HG02973 (cell line): Measurements from ENCODE around the gene SLC5A5.
"Not testable (repeated sequence)": the region's sequence is repeated elsewhere in the genome, so short reads cannot be mapped to it uniquely, and the experiment has no call there.

Experiments used
- ATAC-seq: cut with Tn5 transposase; IDR thresholded peaks from one replicate; pipeline ENCODE4 v1.9.1; 2021; ENCODE audit warnings: moderate library complexity; ENCODE audit not compliant: unreplicated experiment

The SLC5A5 gene

DNA sequence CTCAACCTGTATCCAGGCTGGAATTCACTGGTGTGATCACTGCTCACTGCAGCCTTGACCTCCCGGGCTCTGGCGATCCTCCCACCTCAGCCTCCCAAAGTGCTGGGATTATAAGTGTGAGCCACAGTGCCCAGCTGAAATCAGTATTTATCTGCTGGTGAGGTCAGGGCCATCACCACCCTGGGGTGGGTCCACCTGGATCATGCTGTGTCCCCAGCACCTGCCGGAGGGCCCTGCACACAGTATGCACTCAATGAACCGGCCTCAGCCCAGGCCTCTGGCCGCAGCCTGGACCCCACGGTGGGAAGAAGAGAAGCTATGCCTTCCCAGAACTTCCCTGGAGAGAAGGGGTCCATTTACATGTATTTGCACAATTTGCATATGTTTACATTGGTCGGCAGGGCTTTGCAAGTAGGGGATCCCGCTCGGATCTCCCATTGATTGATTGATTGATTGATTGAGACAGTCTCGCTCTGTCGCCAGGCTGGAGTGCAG lies 2.6 kb upstream of the SLC5A5 start:
- no peak for ATAC-seq

DNA sequence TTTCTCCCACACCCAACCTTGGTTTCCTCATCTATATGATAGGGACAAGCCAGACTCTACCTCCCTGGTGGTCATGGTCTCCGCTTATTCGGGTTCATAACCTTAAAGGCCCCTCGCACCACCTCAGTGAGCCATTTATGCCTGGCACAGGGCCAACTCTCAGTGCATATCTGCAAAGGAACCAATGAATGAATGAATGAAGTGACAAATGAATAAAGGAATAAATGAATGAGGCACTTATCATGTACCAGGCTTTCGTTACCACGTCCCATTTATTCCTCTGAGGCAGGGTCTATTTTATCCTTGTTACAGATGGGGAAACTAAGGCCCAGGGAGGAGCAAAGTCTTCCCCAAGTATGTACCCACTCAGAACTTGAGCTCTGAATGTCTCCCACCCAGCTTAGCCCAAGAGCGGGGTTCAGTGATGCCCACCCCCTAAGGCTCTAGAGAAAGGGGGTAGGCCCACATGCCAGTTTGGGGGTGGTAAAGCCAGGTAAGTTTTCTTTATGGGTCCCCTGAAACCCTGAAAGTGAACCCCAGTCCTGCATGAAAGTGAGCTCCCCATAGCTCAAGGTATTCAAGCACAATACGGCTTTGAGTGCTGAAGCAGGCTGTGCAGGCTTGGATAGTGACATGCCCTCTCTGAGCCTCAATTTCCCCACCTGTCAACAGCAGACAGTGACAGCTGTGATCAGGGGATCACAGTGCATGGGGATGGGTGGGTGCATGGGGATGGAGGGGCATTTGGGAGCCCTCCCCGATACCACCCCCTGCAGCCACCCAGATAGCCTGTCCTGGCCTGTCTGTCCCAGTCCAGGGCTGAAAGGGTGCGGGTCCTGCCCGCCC lies 490 bp upstream of the SLC5A5 start:
- no peak for ATAC-seq

DNA sequence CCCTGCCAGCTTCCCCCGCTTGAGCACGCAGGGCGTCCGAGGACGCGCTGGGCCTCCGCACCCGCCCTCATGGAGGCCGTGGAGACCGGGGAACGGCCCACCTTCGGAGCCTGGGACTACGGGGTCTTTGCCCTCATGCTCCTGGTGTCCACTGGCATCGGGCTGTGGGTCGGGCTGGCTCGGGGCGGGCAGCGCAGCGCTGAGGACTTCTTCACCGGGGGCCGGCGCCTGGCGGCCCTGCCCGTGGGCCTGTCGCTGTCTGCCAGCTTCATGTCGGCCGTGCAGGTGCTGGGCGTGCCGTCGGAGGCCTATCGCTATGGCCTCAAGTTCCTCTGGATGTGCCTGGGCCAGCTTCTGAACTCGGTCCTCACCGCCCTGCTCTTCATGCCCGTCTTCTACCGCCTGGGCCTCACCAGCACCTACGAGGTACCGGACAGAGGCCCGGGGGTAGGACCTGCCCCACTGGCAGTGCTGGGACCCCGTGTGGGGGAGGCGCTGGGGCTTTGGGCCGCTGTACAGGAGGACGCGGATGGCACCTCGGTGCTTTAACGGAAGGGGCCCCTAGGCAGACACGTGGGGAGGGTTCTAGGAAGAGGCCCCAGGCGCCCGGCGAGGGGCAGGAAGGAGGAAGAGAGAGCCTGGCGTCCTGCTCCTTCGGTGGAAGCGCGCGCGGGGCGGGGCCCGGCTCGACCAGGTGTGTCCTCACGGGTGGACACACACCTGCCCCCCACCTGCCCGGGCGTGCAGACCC lies 681 bp downstream of the SLC5A5 start:
- ATAC-seq = no peak

DNA sequence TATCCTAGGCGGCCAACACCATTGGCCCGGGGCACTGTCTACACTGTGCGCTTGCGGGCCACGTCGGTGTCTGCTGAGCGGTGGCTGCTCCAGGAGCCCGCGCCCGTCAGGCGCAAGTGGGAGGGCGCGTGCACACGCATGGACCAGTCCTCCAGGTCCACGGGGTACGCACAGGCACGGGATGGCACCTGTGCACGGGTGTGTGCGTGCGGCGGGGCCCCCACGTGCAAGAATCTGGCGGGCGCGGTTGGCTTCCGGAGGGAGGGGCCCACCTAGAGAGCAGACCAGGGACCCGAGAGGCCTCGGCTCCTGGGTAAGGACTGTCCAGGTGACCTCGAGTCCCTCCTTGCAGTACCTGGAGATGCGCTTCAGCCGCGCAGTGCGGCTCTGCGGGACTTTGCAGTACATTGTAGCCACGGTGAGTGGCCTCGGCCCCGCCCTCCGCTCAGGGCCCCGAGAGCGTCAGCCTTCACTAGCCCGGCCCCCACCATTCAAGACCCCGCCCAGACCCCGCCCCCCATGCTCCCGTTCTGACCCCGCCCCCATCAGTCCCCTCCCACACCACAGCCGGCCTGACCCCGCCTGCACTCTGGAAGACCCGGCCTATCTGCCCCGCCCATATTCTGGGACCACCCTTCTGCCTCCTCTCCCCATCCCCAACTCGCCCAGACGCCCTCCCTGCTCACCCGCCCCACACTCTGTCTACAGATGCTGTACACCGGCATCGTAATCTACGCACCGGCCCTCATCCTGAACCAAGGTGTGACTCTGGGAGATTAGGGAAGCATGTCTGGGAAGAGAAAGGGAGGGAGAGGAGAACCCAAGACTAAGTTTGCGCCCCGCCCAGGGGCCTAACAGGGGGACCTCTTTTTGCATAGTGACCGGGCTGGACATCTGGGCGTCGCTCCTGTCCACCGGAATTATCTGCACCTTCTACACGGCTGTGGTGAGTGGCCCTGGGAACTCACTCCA lies 2.3 kb downstream of the SLC5A5 start:
- ATAC-seq = no peak

DNA sequence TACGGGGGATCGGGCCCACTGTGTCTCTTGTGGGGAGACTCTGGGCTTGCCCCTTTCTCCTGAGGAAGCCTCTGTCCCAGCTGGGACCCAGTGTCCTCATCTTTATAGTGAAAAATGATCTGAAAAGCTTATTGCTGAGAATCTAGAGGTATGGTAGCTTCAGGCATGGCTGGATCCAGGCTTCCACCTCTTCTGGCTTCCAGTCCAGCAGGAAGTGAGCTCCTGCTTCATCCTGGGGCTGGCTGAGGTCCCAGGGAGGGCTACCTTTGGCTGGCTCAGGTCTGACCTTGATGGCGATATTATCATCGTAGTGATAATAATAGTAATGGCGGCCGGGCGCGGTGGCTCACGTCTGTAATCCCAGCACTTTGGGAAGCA lies 3.0 kb downstream of the SLC5A5 start:
- ATAC-seq = no peak

DNA sequence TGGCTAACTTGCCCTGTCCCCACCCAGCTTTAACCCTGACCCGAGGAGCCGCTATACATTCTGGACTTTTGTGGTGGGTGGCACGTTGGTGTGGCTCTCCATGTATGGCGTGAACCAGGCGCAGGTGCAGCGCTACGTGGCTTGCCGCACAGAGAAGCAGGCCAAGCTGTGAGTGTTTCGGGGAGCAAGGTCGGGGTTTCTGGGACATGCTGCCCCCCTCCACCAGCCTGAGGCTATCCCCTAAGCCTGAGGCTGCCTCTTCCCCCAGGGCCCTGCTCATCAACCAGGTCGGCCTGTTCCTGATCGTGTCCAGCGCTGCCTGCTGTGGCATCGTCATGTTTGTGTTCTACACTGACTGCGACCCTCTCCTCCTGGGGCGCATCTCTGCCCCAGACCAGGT lies 6.0 kb downstream of the SLC5A5 start:
- ATAC-seq = no peak

DNA sequence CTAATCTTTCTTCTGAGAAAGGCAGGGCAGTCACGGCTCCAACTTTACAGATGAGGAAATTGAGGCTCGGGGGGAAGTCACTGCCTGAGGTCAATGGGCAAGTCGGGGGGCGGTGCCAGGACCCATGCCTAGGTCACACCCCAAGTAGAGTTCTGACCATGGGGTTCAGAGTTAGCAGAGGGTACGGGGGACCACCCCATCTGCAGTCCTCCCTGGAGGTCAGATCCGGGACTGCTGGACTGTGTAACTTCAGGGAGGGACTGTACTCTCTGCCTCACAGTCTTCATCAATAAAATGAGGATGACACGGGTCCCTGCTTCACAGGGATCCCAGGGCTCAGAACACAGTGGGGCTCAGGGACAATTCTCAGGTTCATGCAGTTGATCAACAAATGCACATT lies 7.7 kb downstream of the SLC5A5 start:
- ATAC-seq = no peak

DNA sequence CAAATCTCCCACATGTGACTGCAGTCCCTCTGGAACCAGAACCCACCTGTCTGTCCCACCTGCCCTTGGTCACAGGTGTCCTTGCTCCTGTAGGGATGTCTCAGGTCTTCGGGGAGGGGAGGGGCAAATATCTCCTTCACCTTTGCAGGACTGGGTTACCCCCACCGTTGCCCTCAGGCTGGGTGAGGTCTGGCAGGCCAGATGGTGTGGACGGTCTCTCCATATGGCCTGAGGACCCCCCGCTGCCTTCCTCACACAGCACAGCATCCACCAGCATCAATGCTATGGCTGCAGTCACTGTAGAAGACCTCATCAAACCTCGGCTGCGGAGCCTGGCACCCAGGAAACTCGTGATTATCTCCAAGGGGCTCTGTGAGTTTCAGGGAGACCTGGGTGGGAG lies 10.0 kb downstream of the SLC5A5 start:
- no peak for ATAC-seq

DNA sequence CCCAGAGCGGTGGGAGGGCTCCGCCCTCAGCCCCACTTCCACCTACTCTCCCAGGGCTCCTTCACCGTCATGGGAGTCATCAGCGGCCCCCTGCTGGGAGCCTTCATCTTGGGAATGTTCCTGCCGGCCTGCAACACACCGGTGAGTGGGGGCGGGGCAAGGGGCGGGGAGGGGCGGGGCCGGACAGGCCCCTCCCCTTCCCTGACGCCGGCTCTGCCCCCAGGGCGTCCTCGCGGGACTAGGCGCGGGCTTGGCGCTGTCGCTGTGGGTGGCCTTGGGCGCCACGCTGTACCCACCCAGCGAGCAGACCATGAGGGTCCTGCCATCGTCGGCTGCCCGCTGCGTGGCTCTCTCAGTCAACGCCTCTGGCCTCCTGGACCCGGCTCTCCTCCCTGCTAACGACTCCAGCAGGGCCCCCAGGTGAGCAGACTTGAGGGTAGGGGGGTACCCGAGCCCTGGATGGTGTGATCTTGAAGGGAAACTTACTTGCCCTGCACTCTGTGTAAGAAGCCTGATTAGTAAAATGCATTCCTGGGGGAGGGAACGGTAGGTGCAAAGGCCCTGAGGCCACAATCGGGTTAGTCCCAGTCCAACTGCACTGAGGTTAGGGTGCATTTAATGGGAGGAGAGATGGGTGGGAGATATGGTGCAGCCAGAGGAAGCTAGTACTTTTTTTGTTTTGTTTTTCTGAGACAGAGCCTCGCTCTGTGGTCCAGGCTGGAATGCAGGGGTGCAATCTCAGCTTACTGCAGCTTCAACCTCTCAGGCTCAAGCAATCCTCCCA lies 12.1 kb downstream of the SLC5A5 start:
- ATAC-seq = no peak

DNA sequence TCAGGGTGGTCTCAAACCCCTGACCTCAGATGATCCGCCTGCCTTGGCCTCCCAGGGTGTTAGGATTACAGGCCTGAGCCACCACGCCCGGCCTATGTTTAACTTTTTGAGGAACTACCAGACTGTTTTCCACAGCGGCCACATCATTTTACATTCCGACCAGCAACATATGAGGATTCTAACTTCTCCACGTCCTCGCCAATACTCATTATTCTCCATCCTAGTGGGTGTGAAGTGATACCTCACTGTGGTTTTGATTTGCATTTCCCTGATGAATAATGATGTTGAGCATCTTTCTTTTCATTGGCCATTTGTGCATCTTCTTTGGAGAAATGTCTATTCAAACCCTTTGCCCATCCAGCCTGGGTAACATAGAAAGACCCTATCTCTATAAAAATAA lies 14.8 kb downstream of the SLC5A5 start:
- ATAC-seq = no peak

DNA sequence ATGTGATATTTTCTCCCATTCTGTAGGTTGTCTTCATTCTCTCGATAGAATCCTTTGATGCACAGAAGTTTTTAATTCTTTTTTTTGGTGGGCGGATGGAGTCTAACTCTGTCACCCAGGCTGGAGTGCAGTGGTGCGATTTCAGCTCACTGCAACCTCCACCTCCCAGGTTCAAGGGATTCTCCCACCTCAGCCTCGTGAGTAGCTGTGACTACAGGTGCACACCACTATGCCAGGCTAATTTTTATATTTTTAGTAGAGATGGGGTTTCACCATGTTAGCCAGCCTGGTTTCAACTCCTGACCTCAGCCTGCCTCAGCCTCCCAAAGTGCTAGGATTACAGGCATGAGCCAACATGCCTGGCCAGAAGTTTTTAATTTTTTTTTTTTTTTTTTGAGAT lies 15.5 kb downstream of the SLC5A5 start:
- not testable (repeated sequence) for ATAC-seq

DNA sequence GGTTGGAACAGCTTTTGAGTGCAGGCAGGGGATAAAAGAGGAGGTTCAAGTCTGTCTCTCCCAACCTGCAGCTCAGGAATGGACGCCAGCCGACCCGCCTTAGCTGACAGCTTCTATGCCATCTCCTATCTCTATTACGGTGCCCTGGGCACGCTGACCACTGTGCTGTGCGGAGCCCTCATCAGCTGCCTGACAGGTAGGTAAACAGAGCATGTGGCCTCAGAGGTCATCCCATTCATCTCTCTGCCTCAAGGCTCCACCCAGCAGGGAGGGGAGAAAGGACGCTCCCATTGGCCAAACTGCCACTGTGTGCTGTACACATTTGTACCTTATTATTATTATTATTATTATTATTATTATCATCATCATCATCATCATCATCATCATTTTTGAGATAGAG lies 16.5 kb downstream of the SLC5A5 start:
- no peak for ATAC-seq

DNA sequence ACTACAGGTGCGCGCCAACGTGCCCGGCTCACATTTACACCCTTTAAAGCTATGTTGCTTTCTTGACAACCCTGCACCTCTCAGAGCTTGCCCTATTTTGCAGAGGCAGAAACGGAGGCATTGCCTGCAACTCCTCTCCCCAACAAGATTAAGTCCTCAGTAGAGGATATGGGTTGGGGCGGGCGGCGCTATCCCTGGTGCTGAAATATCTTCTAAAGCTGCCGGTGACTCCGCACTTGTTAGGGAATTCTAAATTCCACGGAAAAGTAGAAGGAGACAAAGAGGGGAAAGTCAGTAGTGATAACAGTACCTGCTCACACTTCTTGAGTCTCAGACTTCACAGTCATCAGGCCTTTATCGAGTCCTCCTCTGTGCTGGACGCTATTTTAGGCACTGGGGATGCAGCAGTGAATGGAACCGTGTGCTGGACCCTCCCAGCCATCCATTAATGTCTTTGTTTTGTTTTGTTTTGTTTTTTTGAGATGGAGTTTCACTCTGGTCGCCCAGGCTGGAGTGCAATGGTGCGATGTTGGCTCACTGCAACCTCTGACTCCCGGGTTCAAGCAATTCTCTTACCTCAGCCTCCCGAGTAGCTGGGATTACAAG lies 18.0 kb downstream of the SLC5A5 start:
- no peak for ATAC-seq

DNA sequence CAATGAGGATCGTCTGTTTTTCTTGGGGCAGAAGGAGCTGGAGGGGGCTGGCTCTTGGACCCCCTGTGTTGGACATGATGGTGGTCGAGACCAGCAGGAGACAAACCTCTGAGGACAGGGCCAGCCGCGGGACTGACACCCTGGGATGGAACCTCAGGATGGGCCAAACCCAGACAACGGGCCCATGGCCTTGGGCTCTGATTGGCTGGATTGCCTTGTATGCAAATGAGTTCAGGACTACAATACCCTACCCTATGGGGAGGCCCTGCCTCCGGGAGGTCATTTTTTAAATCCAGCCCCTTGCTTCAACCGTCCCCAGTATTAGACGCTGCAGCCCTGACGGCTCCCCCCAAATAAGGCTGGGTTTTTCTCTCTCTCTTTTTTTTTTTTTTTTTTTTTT lies 22.0 kb downstream of the SLC5A5 start:
- no peak for ATAC-seq

DNA sequence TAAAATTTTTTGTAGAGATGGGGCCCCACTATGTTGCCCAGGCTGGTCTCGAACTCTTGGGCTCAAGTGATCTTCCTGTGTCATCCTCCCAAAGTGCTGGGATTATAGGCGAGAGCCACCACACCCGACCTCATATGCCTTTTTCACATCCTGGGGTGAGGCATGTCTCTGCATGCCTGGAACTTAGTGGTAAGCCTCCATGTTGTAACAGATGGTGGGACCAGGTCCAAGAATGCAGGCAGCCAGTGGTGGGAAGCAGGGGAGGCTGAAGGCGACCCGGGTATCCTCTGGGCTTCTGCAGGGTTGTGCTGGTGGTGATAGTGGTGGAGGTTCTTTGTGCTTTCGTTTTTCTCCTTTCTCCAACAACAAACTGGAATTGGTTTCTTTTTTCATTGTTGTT lies 31.0 kb downstream of the SLC5A5 start:
- ATAC-seq = no peak

DNA sequence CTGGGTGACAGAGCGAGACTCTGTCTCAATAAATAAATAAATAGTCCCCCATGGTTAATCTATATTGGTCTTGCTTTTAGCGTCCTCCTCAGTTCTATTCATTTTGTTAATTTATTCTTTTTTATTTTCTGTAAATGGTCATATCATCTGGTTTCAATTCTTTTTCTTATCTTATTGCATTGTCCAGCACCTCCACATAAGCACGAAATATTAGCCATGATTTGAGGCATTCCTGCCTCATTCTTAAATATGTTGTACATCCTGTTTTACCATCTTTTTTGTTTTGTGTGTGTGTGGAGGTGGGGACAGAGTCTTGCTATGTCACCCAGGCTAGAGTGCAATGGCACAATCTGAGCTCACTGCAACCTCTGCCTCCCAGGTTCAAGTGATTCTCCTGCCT lies 36.5 kb downstream of the SLC5A5 start:
- ATAC-seq = no peak

DNA sequence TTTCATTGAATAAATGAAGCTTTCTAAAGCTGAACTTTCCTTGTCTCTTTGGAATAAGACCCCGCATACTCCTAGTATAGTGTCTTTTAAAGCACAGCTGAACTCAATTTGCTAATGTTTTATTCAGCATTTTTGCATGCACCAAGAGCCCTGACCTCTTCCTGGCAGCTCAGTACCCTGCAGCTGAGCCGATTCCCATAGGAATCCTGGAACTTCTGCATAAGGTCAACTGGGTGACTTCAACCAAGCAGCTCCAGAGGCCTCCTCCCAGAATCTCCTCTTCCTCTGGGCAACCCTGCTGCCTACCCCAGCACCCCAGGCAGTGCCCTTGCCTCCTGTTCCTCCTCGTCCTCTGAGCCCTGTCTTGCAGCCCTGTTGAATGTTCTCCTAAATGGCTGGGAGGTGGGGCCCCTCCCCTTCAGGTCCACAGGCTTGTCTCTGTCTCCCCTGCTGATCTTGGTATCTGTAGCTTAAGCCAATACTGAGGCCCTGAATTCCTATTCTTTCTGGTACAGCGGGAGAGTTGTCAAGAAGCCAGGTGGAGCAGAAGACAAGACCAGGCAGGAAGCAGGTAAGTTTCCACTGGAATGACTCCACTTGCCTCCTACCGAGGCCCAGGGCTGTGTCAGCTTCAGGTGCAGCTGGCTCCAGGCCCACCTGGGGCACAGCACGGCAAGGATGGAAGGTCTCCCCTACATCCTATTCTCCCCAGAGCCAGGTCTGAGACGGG lies 37.4 kb downstream of the SLC5A5 start:
- ATAC-seq = no peak

DNA sequence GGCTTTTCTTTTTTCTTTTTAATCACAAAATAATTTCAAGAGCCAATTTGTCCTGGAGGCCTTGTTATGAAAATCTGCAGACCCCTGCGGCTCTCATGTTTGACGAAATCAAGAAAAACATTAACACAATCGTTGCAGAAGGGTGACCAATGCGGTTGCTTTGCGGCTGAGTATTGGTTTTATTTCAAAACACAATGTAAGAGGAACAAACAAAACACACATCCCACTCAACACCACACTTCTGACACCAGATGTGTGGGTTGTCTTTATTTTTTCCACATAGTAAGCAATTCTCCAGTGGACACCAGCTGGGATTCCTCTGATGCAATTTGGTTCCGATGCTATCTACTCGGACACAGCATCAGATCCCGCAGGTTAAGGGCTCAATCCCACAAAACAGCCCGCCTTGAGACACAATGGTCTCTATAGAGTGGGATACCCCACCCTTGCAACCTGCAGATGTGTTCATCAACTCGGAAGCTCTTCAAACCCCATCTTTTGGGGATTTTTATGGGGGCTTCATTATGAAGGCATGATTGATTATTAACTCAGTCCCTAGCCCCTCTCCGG lies 39.1 kb downstream of the SLC5A5 start:
- no peak for ATAC-seq
